HG03045 (cell line): Measurements from ENCODE around the gene ZP4.
"Not testable (repeated sequence)": the region's sequence is repeated elsewhere in the genome, so short reads cannot be mapped to it uniquely, and the experiment has no call there.

Experiments used
- ATAC-seq: cut with Tn5 transposase; IDR thresholded peaks from one replicate; pipeline ENCODE4 v1.9.1; 2021; ENCODE audit warnings: mild to moderate bottlenecking, moderate library complexity; ENCODE audit not compliant: unreplicated experiment

The ZP4 gene

DNA sequence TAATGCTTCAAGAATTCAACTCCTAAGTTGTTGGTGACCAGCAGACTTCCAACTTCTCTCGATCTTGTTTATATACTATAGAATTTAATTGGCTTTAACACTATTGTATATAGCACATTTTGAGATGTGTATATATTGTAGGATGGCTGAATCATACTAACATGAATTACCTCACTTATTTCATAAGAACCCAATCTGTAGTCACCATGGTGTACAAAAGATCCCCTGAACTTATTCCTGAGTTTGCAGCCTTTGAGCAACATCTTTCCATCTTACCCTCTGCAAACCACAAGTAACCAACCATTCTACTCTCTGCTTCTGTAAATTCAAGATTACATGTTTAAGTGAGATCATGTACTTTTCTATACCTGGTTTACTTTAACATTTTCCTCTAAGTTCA is 12.3 kb downstream of the ZP4 start:
- ATAC-seq: no peak

DNA sequence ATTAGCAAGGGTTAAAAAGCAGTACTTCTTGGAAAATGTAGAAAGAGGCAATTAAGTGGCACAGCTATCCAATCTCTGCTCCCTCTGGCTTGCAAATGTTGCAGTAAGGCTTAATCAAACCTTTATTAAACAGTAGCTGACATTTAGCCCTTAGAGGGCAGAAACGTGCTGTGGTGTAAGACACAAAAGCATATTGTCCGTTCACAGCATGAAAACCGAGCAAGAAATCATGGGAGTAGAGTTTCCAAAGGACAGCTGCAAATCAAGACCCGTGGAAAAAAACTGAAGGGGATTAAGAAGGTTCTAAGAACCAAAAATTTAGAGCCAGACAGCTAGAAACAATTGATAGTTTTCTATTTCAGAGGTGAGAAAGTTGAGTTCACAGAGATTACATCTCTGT is 13.1 kb downstream of the ZP4 start:
- ATAC-seq: no peak

DNA sequence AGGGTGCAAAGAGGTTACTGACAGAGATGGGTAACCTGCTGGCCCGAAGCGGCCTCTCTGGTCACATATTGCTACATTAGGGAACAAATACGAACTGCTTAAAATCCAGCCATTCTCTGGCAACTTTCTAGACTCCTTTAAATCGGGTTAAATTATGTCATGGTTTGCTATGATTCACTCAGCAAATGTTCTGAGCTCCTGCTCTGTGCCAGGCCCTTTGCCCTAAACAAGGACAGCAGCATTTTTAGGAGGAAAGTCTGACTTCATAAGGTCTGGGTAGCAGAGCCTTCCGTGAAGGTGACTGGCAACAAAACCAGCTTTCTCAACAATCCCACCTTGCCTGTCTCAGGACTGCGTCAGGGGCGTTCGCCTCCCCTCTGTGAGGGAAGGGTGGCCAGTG is 15.4 kb downstream of the ZP4 start:
- ATAC-seq: no peak

DNA sequence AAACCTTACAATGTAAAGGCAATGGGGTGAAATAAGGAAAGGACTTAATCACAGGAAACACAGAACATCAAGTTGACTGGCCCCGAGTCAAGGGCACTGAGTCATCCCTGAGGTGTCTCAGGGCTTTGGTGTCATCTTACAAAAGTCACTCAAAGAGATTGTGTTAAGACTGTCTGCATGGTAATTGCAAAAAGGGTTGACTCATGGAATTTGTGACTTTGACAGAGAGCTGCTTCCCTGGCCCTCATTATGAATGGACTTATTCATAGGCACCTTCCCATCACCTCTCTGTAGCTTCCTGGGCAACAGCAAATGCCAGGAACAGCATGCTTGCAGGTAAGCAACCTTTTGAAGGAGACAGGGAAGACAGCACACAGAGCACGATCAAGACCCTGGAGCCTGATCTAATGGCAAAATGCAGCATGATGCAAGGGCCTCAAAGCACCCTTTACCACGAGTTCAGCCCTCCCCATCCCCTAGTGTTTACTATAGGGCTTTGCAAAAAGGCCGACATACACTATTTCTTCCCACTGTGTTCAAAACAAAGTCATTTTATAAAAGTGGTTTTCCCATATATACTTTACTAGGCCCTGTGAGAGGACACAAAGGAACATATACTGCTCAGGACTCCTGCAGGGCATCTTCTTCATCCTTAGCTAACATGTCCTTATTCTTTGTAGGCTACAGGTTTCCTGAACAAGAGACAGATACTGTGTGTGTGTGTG is 17.1 kb downstream of the ZP4 start:
- ATAC-seq: no peak

DNA sequence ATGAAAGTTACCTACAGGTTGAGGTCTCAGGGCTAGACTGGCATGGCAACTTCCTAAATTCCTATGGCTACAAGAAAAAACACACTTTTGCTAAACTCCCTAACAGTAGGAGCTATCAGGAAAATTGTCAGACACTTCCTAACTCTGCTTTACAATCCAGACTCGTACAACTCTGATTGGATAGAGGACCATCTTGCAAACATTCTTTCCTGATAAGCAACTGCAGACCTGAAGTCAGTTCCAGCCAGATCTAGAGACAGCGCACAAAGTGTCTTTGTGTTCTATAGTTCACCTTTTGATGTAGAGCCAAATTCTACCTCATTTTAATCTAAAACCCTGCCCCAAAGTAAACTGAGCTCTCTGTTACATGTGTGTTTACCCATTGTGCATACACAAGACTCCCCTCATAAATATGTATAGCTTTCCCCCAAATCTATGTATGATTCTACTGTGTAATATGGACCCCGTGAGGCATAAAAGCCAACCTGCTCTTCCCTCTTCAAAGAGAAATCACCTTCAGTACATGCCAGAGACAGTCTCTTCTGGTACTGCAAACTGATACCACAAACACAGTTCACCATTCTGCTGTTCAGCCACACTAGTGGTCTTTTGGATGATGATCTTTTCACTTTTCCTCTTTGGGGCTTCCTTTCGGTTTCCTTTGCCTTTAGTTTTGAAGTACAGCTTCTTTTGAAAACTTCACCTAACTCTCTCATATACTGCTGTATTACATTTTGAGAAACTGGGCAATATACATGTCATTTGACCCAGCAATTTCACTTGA is 21.7 kb downstream of the ZP4 start:
- ATAC-seq: no peak

DNA sequence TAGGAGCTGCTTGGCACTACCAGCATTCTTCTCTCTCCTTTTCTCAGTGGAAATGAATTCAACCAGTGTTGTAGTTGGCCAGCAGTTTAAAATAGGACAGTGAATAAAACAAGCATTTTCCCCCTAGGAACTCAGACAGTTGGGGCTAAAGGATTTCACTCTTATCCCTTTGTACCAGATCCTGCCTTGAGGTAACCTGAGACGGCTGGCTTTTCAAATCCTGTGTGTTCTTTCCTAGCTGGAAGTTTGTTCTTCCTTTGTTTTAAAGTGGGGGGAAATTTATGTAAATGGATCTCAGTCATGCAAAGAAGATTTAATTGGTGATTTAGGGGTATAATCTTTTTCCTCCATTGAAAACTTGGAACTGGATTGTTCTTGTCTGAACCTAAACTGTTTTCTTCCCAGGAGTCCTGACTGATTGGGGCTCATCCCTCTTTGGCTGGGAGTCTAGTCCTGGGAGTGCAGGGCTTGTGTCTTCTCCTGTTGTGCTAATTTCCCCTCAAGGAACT is 23.3 kb downstream of the ZP4 start:
- ATAC-seq: no peak

DNA sequence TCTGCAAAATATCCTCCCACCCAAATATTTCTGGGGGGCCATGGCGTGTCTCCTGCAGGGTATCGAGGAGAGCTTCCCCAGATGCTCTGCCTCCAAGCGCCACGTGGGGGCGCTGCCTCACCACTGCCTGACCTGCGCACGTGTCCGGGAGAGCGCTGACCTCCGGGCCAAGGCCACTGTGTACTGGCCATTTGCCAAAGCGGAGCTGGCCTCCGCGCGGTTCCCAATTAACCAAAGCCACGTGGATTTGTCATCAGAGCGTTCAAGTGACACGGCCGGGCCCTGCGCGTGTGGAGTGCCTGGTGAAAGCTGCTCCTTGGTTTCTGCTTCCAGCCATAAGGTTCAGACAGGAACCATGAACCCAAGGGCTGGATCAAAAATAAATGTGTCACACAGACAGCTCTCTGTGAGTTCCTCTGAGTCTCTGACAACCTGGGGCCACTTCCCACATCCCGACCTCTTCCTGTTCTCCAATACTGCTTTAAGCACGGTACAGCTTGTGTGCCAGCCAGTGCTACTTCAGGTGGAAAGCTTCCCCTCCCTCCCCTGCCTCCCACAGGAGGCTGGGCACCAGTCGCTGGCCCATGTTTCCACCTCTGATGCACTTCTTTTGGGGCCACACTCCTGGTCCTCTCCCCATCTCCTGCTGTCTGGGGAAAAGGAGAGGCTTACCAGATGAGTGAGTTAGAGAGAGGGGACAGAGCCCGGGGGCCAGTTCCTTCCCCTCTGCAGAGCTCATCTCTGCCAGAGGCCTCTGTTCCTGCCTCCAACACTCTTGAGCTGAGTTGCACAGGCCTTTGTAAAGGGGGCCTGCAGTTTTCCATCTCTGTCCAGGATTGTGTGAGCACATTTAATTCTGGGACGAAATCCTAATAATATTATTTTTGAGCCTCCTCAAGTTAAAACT is 26.1 kb downstream of the ZP4 start:
- ATAC-seq: no peak

DNA sequence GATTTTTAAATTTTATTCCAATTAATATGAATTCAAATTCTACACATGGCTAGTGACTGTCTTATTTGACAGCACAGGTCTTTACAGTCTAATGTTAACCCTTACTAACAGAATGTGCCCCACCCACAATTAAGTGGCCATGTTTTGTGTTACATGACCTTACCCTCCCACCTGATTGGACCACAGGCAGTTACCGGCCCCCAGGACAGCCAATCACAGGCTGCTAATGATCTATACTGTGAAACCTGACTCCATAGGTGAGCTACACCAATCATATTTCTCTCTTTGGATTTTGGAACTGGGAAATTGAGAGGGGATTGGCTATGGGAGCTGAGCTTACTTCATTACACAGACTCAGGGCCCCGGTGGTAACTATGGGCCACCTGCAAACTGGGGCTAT is 27.5 kb downstream of the ZP4 start:
- no peak for ATAC-seq

DNA sequence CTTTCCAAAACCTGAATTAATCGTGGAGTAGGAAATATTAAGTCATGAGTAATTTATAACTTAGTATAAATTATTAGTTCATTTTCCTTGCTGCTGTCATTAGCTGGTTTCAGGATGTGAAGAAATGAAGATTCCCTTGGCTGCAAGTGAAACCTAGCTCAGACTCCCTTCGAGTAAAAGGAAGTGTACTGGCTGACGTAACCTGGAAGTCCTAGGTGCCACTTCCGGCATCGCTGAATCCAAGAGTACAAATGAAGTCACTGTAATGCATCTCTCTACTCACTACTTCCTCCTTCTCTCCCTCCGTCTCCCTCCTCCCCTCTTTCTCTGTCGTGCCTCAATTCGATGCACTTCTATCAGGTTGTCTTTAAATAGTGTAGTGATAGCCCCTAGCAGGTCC is 28.8 kb downstream of the ZP4 start:
- ATAC-seq: no peak

DNA sequence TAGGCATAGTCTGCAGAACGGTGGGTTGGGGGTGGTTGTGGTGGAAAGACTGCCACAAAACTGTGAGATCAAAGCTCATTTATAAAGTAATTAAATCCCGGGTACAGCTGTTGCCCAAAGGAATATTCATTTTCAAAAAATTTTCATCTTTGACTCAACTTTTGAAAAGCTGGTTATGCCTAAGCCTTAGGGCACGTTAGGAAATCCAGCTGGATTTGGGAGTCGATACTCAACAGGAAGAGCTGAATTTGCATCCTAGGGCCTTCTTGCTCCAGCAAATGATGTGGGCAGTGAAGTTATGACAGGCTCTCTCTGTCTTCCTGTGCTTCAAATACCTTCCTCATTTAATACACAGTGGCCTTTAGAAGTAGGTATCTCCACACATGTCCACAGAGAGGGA is 31.7 kb downstream of the ZP4 start:
- ATAC-seq: no peak

DNA sequence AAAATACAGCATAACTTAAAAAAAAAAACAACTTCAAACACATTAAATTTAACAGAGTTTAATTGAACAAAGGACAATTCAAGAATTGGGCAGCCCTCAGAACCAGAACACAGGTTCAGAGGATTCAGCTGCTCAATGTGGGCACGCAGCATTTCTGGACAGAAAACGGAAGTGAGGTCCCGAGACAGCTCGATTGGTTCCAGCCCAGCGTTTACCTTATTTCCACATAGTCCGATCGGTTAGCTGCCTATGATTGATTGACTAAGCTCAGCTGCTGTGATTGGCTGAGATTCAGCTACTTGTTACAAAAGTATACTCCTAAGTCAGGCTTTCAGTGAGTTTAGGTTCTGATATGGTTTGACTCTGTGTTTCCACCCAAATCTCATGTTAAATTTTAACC is 33.3 kb downstream of the ZP4 start:
- ATAC-seq: no peak

DNA sequence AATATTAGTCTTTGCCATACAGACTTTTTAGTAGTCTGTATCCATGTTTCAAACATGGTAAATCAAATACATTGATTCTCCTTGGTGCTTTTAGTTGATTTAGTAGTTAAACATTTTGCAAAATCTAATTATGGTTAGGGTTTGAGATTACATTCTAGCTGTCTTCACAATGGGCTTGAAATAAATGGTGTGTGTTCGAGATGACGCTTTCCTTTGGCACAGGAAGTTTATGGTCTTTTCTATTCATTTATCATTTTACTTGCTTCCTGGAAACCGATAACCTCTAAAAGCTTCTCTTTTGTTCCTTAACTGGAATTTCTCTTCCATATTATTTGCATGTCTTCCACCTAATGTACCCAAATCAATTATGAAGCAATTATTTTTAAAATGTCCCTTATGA is 38.4 kb downstream of the ZP4 start:
- ATAC-seq: no peak

DNA sequence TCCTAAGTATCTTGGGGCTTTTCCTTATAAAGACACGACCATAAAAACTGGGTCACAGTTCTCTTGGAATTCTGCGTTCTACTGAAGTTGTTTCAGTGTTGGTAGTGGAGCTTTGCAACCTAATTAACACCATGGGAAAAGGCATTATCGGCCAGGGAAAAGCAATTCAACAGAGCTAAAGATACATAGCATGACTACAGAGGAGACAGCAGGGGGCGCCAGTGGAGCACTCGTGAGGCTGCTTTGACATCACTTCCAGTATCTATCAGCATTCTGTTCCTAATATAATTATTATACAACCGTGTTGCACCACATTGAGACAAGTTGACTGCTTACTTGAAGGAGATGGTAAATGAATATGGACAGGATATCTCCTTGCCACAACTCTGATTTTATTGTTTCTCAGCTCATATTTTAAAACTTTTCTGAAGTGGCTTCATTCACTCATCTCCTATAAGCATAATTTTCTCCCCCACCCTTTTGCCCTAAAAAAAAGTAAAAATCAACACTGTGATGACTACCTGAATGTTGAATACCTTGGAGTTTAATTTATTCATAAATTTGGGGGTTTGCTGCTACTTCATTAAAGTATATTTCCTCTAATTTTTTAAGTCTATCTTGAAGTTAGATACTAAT is 39.4 kb downstream of the ZP4 start:
- ATAC-seq: no peak

DNA sequence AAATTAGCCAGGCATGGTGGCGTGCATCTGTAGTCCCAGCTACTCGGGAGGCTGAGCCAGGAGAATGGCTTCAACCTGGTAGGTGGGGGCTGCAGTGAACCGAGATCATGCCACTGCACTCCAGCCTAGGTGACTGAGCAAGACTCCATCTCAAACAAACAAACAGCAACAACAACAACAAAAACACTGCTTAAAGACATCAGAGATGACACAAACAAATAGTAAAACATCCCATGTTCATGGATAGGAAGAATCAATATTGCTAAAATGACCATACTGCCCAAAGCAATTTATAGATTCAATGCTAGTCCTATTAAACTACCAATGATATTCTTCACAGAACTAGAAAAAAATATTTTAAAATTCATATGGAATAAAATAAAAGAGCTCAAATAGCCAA is 47.2 kb downstream of the ZP4 start:
- ATAC-seq: not testable (repeated sequence)

DNA sequence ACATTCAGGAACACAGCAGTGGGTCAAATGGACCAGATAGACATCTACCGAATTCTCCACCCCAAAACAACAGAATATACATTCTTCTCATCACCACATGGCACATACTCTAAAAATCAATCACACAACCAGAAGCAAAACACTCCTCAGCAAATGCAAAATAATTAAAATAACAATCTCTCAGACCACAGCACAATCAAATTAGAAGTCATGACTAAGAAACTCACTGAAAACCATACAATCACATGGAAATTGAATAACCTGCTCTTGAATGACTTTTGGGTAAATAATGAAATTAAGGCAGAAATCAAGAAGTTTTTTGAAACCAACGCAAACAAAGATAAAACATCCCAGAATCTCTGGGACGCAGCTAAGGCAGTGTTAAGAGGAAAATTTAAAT is 49.2 kb downstream of the ZP4 start:
- no peak for ATAC-seq

DNA sequence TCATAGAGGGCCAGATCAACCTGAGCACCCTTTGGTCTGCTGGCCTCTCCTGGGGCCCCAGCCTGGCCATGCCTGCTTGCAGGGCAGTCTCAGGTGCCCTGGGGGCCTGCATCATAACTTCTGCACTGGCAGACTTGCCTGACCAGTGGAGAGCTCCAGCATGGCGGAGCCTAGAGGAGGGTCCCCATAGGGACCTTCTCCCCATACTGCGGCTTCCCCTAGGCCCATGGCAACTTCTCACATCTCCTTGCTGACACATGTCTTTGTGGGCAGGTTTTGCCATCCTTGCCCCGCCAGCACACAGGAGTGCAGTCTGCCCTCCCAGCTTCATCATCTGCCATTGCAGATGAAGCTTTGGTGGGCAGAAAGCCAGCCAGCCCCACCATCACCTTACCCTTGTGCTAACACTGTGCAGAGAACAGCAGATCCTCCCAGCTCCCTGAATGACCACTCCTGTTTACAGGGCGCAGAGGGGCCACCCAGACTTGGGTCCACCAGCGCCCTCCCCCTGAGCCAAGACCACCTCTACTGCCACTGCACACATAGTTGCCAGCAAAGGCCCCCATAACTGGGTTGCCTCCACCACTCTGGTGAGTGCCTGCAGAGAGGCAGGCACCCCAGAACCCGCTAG is 51.7 kb downstream of the ZP4 start:
- no peak for ATAC-seq

DNA sequence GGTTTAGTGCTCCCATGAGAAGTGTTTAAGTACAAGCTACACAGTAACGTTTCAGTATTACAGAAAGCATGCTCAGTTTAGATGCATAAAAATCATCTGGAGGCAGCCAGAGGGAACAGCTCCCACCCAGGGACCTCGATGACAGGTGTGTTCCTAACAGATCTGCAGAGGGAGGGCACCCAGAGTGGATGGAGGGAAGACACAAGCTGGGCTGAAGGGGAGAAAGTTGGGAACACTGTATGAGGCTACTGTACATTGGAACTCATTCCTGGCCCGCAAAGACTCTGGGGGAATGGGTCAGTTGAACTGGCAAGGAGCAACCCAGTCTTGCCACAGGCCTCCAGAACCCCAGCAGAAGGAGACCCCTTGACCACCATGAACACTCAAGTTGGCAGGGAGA is 52.4 kb downstream of the ZP4 start:
- no peak for ATAC-seq

DNA sequence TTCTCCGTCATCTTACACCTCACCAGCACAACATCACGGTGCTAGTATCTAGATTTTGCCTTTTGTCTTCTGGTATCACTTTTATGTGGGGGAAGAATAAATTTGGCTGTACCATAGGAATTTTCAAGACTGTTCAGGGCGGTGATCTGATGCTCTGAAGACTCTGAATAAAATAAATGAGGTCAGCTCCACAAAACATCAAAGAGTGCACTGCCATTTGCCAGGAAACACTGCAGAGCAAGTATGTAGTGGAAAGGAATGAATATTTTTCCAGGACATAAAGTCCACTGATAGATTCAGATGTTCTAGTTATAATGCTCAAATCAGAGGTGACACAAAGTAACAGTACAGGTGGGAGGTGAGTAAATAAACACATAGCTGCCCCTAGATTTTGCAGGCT is 56.3 kb downstream of the ZP4 start:
- no peak for ATAC-seq

DNA sequence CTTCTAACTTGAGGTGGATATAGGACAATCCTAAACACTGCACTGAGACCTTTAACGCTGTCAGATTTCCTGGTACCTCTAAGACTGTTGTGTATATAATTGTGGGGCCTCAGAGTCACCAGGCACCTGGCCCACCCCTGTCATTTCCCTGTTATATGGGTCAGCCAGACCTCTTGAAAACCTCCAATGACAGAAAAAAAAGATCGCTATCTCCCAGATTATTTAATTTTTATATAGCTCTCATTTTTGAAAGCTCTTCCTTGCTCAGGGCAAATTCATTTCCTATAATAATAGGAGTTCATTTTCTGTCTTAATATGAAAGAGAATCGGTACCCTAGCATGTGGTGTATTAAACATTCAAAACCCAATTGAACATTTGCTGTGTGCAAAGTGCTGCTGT is 56.7 kb downstream of the ZP4 start:
- ATAC-seq: no peak

DNA sequence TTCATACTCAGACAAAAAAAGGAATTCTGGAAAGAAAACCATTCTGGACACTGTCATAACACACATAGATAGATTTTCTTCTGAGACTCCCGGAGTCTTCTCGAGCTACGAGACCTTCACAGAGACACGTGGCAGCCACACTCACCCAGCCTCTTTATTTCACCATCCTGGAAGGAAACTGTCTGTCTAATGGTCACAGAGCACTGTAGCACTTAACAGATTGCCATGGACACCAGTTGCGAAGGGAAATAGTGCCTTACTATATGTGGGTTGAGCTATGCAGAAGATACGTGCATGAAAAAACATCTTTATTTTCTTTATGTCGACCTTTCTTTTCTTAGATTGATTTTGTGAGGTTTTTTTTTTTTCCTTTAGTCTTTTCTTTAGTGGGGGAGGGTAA is 57.9 kb downstream of the ZP4 start:
- no peak for ATAC-seq
